Measurements from ENCODE around the gene WDR41.

Gene WDR41

GRCh38 chr5:77427998-77428397, 64.1 kb downstream of the WDR41 start:
- Histone ChIP-seq H3K4me3 (replicated peaks; ENCODE audit: low read depth, low read length) (no peak overlapping the region), H3K27me3 (replicated peaks; ENCODE audit: control insufficient read depth, insufficient read depth, low read length) (no peaks in the 10 kb centered on the region), H3K36me3 (ENCODE audit: control insufficient read depth, insufficient read depth, low read length) (peaks cover 3% of the 10 kb centered on the region)
- no peak for TF ChIP-seq CTCF (IDR thresholded peaks at IDR 0.05; ENCODE audit: insufficient read depth, low read length, poor library complexity, severe bottlenecking)
- DNase-seq (ENCODE audit: extremely low read depth, insufficient read length): no peak

- TF ChIP-seq CTCF (IDR thresholded peaks at IDR 0.05; ENCODE audit: insufficient read depth, low read length, poor library complexity, severe bottlenecking): no peak
- H3K36me3 ChIP-seq (ENCODE audit: control insufficient read depth, insufficient read depth, low read length): peaks cover 2% of the 10 kb centered on the region
- no peak for DNase-seq (ENCODE audit: extremely low read depth, insufficient read length)
- H3K4me3 ChIP-seq (replicated peaks; ENCODE audit: low read depth, low read length): no peak overlapping the region
- H3K27me3 ChIP-seq (replicated peaks; ENCODE audit: control insufficient read depth, insufficient read depth, low read length): no peaks in the 10 kb centered on the region
These were observed 65.4 kb downstream of the WDR41 start for GRCh38 chr5:77426670-77427069.

GRCh38 chr5:77425998-77426659, 66.0 kb downstream of the WDR41 start:
- no peak for TF ChIP-seq CTCF (IDR thresholded peaks at IDR 0.05; ENCODE audit: insufficient read depth, low read length, poor library complexity, severe bottlenecking)
- H3K36me3 ChIP-seq (ENCODE audit: control insufficient read depth, insufficient read depth, low read length): peaks cover 2% of the 10 kb centered on the region
- no peak for DNase-seq (ENCODE audit: extremely low read depth, insufficient read length)
- H3K27me3 ChIP-seq (replicated peaks; ENCODE audit: control insufficient read depth, insufficient read depth, low read length): no peaks in the 10 kb centered on the region
- no peak overlapping the region for H3K4me3 ChIP-seq (replicated peaks; ENCODE audit: low read depth, low read length)

GRCh38 chr5:77425420-77425819, 66.7 kb downstream of the WDR41 start:
- H3K36me3 ChIP-seq (ENCODE audit: control insufficient read depth, insufficient read depth, low read length): peaks cover 2% of the 10 kb centered on the region
- no peak overlapping the region for H3K4me3 ChIP-seq (replicated peaks; ENCODE audit: low read depth, low read length)
- H3K27me3 ChIP-seq (replicated peaks; ENCODE audit: control insufficient read depth, insufficient read depth, low read length): no peaks in the 10 kb centered on the region
- no peak for DNase-seq (ENCODE audit: extremely low read depth, insufficient read length)
- TF ChIP-seq CTCF (IDR thresholded peaks at IDR 0.05; ENCODE audit: insufficient read depth, low read length, poor library complexity, severe bottlenecking): no peak

- H3K4me3 ChIP-seq (replicated peaks; ENCODE audit: low read depth, low read length): no peak overlapping the region
- DNase-seq (ENCODE audit: extremely low read depth, insufficient read length): no peak
- no peaks in the 10 kb centered on the region for H3K27me3 ChIP-seq (replicated peaks; ENCODE audit: control insufficient read depth, insufficient read depth, low read length)
- no peak for TF ChIP-seq CTCF (IDR thresholded peaks at IDR 0.05; ENCODE audit: insufficient read depth, low read length, poor library complexity, severe bottlenecking)
- peaks cover 2% of the 10 kb centered on the region for H3K36me3 ChIP-seq (ENCODE audit: control insufficient read depth, insufficient read depth, low read length)
These were observed 67.2 kb downstream of the WDR41 start for GRCh38 chr5:77424921-77425320.

Measured in GM06990 (cell line).